ENCODE measurements around the gene LSS.

DNA sequence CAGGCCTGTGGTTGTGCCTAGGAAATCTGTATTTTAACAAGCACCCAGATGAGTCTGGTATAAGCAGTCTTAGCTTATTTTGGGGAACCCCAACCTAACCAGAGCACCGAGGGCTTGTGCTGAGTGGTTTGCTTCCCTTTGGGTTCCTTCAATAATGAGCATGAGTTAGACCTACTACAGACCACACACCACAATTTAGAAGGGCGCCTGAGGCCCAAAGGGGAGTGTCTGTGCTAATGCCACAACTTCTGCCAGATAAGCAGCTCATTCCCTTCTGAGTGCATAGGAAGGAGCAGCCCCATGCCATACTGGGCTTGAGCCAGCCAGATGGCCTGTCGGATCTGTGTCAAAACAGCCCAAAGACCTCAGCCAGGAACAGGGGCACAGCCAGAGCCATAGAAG lies 15.4 kb upstream of the LSS start:
- TF ChIP-seq, protein P1, sequence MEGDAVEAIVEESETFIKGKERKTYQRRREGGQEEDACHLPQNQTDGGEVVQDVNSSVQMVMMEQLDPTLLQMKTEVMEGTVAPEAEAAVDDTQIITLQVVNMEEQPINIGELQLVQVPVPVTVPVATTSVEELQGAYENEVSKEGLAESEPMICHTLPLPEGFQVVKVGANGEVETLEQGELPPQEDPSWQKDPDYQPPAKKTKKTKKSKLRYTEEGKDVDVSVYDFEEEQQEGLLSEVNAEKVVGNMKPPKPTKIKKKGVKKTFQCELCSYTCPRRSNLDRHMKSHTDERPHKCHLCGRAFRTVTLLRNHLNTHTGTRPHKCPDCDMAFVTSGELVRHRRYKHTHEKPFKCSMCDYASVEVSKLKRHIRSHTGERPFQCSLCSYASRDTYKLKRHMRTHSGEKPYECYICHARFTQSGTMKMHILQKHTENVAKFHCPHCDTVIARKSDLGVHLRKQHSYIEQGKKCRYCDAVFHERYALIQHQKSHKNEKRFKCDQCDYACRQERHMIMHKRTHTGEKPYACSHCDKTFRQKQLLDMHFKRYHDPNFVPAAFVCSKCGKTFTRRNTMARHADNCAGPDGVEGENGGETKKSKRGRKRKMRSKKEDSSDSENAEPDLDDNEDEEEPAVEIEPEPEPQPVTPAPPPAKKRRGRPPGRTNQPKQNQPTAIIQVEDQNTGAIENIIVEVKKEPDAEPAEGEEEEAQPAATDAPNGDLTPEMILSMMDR (IDR thresholded peaks at IDR 0.05; ENCODE audit: low read length) = no peak
- TF ChIP-seq EZH2phosphoT487 (IDR thresholded peaks at IDR 0.05; ENCODE audit: low read length) (no peak), EZH2 (optimal IDR thresholded peaks at IDR 0.05; ENCODE audit: low read depth, low read length) (no peak)

All from MM.1S (cell line).